Measurements from ENCODE around the gene DRD3.

- TF ChIP-seq CTCF (conservative IDR thresholded peaks at IDR 0.05; ENCODE audit: low read length) (no peak), EZH2phosphoT487 (IDR thresholded peaks at IDR 0.05; ENCODE audit: borderline replicate concordance, low read depth, low read length) (no peak)
These were observed 7.6 kb upstream of the DRD3 start for GRCh38 chr3:114186501-114186900.
